Activated T-helper 1 cell treated with anti-CD3 and anti-CD28 coated beads, Interleukin-12 subunit alpha, Interleukin-12 subunit beta, Interleukin-2, Interleukin-4 antibody, amounts not matched to agents 30 ng/mL and 10 ng/mL and 1 ng/mL, durations not matched to agents 14 hours and 24 hours and 36 hours (primary cell): ENCODE measurements around the gene CTNND2. TPM values are rescaled to one million over a fixed set of nuclear protein-coding genes. Genes with fewer than 3 reads are reported as not detected.

Source experiments
- DNase-seq: peaks from one replicate; pipeline ENCODE4 v3.0.0; 2021; ENCODE audit warnings: low spot score
- H3K27ac Mint-ChIP-seq: one replicate; pipeline ENCODE4 v1.8.0; 2021; ENCODE audit warnings: mild to moderate bottlenecking, mixed read lengths
- H3K27me3 Mint-ChIP-seq: one replicate; pipeline ENCODE4 v1.8.0; 2022; ENCODE audit warnings: mild to moderate bottlenecking, moderate library complexity, mixed read lengths; ENCODE audit not compliant: insufficient read depth
- H3K36me3 Mint-ChIP-seq: one replicate; pipeline ENCODE4 v1.8.0; 2021; ENCODE audit warnings: low read depth, mixed read lengths
- H3K4me1 Mint-ChIP-seq: one replicate; pipeline ENCODE4 v1.8.0; 2021; ENCODE audit warnings: low read depth, mixed read lengths
- H3K4me3 Mint-ChIP-seq: one replicate; pipeline ENCODE4 v1.8.0; 2021; ENCODE audit warnings: mild to moderate bottlenecking, moderate library complexity, mixed read lengths
- H3K9me3 Mint-ChIP-seq: one replicate; pipeline ENCODE4 v1.8.0; 2021; ENCODE audit warnings: mixed read lengths
- intact Hi-C: fragments of 100-400 bp; cut with micrococcal nuclease; formaldehyde crosslinking; loops from one replicate; pipeline ENCODE4 v1.15.1; 2024
- total RNA-seq: library from RNA; stranded (reverse); gene quantifications from 2 replicates; pipeline ENCODE4 v1.2.3, GENCODE V29; 2022

Gene CTNND2
- total RNA-seq, 1 donor from 2014 or later, result not detected

DNA sequence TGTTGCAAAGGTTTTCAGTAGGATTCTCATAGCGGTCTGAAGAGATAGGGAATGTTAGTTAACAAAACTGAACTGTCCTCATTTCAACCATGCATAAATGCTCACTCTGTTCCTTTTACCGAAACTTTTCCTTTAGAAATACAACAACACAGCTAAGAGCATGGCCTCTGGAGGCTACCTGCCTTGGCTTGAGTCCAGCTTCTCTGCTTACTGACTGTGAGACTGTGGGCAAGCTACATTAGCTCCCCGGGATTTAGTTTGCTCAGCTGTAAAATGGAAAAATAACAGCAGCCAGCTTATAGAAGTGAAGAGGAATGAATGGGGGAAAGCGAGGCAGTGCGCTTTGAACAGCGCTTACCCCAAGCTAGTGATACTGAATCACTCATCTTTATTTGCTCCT is 635.4 kb downstream of the CTNND2 start:
- no peaks in the 10 kb centered on the region for H3K27me3 Mint-ChIP-seq
- intact Hi-C loops, result loop anchor here (5.0 kb wide), 1 partner anchor 753 kb away; no protein-coding TSS in a partner anchor
- H3K36me3 Mint-ChIP-seq, result no peaks in the 10 kb centered on the region
- no peaks in the 10 kb centered on the region for H3K9me3 Mint-ChIP-seq
- no peak overlapping the region for H3K4me3 Mint-ChIP-seq
- no peaks in the 10 kb centered on the region for H3K4me1 Mint-ChIP-seq
- DNase-seq, result no peak
- no peak overlapping the region for H3K27ac Mint-ChIP-seq

- no peak overlapping the region for H3K27ac Mint-ChIP-seq
- no peaks in the 10 kb centered on the region for H3K36me3 Mint-ChIP-seq
- H3K9me3 Mint-ChIP-seq, result no peaks in the 10 kb centered on the region
- H3K27me3 Mint-ChIP-seq, result no peaks in the 10 kb centered on the region
- DNase-seq, result no peak
- no peaks in the 10 kb centered on the region for H3K4me1 Mint-ChIP-seq
- intact Hi-C loops, result loop anchor here (5.0 kb wide), 1 partner anchor 756 kb away; no protein-coding TSS in a partner anchor
- H3K4me3 Mint-ChIP-seq, result no peak overlapping the region
Measured at GRCh38 chr5:11266331-11266730, 637.9 kb downstream of the CTNND2 start.

GRCh38 chr5:11261241-11261640 is 643.0 kb downstream of the CTNND2 start:
- Mint-ChIP-seq H3K36me3 (no peaks in the 10 kb centered on the region), H3K4me3 (no peak overlapping the region), H3K27ac (no peak overlapping the region), H3K4me1 (no peaks in the 10 kb centered on the region), H3K27me3 (no peaks in the 10 kb centered on the region), H3K9me3 (no peaks in the 10 kb centered on the region)
- no peak for DNase-seq
- intact Hi-C loops, result no loop called here

DNA sequence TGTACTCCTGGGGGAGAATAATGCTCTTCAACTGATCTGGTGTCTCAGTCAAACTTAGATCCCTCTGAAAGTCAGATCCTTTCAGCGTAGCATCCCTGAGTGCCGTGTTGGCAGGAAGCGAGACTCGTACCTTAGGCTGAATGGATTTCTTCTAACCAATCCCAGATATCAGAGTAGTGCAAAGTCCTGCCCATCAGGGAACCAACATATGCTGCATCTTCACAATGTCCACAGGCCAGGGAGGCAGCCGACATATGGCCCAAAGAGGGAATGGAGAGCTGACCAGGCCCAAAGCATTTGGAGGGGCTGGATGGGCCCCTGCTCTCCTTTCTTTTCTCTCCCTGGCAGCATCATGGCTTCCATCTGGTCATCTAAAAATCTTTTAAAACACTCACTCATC is 646.2 kb downstream of the CTNND2 start:
- DNase-seq, result no peak
- intact Hi-C loops, result no loop called here
- Mint-ChIP-seq H3K36me3 (no peaks in the 10 kb centered on the region), H3K4me1 (no peaks in the 10 kb centered on the region), H3K27ac (no peak overlapping the region), H3K27me3 (no peaks in the 10 kb centered on the region), H3K4me3 (no peak overlapping the region), H3K9me3 (no peaks in the 10 kb centered on the region)

DNA sequence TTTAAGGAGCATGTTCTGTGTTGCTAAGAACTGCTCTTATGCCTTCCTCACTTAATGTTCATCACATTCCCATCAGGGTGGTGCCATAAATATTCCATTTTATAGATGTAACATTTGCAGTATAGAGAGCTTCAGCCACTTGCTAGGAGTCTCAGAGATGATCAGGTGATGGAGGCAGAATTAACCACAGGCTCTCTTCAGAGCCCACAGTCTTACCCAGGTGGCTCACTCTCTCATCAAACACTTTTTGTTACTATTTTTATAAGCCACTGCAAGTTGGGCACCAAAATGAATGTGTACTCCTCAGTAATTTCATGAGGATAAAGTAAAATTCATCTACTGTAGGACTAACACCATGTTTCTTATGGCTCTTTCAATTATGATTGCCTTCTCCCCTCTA is 651.7 kb downstream of the CTNND2 start:
- DNase-seq, result no peak
- no peaks in the 10 kb centered on the region for H3K27me3 Mint-ChIP-seq
- intact Hi-C loops, result no loop called here
- no peaks in the 10 kb centered on the region for H3K36me3 Mint-ChIP-seq
- H3K4me3 Mint-ChIP-seq, result no peak overlapping the region
- no peaks in the 10 kb centered on the region for H3K9me3 Mint-ChIP-seq
- H3K27ac Mint-ChIP-seq, result no peak overlapping the region
- no peaks in the 10 kb centered on the region for H3K4me1 Mint-ChIP-seq

DNA sequence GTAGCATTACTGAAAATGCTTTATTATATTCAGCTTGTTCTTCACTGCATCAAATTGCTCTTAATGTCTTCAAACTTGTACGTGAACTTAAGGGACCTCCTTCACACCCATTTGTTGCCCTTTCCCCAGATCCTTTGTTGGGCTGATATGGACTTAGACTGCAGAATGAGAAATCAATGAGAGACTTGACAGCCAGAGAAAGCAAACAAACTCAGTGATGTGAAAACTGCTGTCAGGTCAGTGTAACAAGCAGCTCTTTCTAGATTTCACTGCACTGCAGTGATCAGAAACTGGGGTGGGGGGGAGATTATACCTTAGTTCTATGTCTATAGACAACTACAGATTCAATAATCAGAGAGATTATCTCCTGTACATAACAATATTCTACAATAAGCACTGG is 652.2 kb downstream of the CTNND2 start:
- Mint-ChIP-seq H3K27me3 (no peaks in the 10 kb centered on the region), H3K36me3 (no peaks in the 10 kb centered on the region), H3K4me3 (no peak overlapping the region), H3K9me3 (no peaks in the 10 kb centered on the region), H3K27ac (no peak overlapping the region), H3K4me1 (no peaks in the 10 kb centered on the region)
- DNase-seq, result no peak
- intact Hi-C loops, result no loop called here

DNA sequence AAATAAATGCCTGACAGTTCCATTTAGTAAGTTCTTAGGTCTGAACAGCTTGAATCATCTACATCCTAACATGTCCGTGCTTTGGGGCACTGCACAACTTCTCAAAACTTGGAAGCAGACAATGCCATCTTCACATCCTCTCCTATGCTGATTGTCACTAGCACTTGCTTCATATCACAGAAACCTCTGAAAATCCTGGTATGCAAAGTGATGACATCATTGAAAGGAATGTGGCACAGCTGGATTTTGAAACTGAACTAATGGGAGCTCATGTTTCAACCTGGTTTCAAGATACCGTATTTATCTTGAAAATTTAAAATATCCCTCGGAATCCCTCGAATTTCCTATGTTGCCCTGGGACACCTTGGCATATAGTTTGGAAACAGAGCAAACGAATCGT is 653.0 kb downstream of the CTNND2 start:
- no peak overlapping the region for H3K4me3 Mint-ChIP-seq
- H3K27me3 Mint-ChIP-seq, result no peaks in the 10 kb centered on the region
- DNase-seq, result no peak
- intact Hi-C loops, result no loop called here
- no peaks in the 10 kb centered on the region for H3K4me1 Mint-ChIP-seq
- no peaks in the 10 kb centered on the region for H3K36me3 Mint-ChIP-seq
- H3K27ac Mint-ChIP-seq, result no peak overlapping the region
- H3K9me3 Mint-ChIP-seq, result no peaks in the 10 kb centered on the region

- Mint-ChIP-seq H3K4me3 (no peak overlapping the region), H3K27me3 (no peaks in the 10 kb centered on the region), H3K27ac (no peak overlapping the region), H3K9me3 (no peaks in the 10 kb centered on the region), H3K36me3 (no peaks in the 10 kb centered on the region), H3K4me1 (no peaks in the 10 kb centered on the region)
- intact Hi-C loops, result no loop called here
- DNase-seq, result no peak
Measured at GRCh38 chr5:11248966-11249365, 655.3 kb downstream of the CTNND2 start.

DNA sequence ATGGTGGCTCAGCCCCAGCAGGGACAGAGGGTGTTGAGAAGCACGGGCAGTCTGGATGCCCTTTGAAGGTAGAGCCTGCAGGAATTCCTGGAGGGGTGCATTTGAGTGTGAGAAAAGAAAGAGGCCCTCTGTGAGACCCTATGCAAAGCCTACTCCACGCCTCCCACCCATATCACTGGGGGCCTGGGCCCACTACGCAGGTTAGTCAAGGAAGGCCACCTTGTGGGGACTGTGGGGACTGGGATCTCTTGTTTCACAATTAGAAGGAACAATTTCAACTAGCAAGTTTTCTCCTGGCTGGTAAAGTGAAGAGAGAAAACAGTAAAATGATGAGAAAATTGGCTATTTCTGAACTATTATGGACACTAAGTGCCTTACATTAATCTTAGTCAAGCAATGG is 657.0 kb downstream of the CTNND2 start:
- no peaks in the 10 kb centered on the region for H3K27me3 Mint-ChIP-seq
- DNase-seq, result no peak
- no peaks in the 10 kb centered on the region for H3K4me1 Mint-ChIP-seq
- no peak overlapping the region for H3K4me3 Mint-ChIP-seq
- intact Hi-C loops, result no loop called here
- H3K9me3 Mint-ChIP-seq, result no peaks in the 10 kb centered on the region
- no peaks in the 10 kb centered on the region for H3K36me3 Mint-ChIP-seq
- no peak overlapping the region for H3K27ac Mint-ChIP-seq

DNA sequence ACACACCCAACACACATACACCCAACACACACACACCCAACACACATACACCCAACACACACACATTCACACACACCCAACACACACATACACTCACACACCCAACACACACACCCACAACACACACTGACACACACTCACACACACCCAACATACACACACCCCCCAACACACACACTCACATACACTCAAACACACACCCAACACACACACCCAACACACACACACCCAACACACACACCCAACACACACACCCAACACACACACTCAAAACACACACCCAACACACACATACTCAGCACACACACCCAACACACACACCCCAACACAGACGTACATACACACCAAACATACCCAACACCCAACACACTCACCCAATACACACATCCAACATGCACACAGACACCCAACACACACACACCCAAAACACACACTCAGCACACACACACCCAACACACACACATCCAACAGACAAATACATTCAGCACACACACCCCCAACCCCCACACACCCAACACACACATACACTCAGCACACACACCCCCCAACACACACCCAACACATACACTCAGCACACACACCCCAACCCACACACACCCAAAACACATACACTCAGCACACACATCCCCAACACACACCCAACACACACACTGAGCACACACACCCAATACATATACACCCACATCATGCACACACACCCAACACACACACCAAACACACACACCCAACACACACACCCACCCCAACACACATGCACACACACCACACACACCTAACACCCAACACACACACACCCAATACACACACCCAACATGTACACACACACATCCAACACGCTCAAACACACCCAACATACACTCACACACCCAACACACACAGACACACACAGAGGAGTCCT is 663.7 kb downstream of the CTNND2 start:
- no peaks in the 10 kb centered on the region for H3K36me3 Mint-ChIP-seq
- peaks cover 11% of the 10 kb centered on the region for H3K9me3 Mint-ChIP-seq
- no peak overlapping the region for H3K4me3 Mint-ChIP-seq
- H3K27me3 Mint-ChIP-seq, result no peaks in the 10 kb centered on the region
- intact Hi-C loops, result no loop called here
- no peaks in the 10 kb centered on the region for H3K4me1 Mint-ChIP-seq
- no peak overlapping the region for H3K27ac Mint-ChIP-seq
- DNase-seq, result no peak

- peaks cover 11% of the 10 kb centered on the region for H3K9me3 Mint-ChIP-seq
- peaks cover 5% of the 10 kb centered on the region for H3K4me1 Mint-ChIP-seq
Measured at GRCh38 chr5:11239261-11240015, 664.8 kb downstream of the CTNND2 start.

DNA sequence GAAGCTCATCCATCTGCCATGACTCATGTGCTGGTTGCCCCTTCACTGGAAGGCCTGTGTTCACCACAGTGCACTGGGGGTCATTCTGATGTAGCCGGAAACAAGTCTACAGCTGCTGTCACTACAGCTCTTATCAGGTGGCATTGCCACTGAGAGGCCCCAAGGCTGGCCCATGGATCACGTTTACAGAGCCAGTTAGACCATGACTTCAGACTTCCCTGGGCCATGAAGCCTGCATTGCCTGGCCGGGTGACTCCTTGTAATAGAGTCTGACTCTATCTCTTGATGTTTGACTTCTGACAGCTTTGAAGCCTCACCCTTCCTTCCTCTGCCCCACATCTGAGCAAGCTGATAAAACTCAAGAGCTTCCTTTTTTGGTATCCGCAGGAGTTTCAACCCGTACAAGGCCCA is 669.7 kb downstream of the CTNND2 start:
- no peak overlapping the region for H3K4me3 Mint-ChIP-seq
- no peaks in the 10 kb centered on the region for H3K36me3 Mint-ChIP-seq
- H3K27ac Mint-ChIP-seq, result no peak overlapping the region
- peaks cover 10% of the 10 kb centered on the region for H3K4me1 Mint-ChIP-seq
- peaks cover 19% of the 10 kb centered on the region for H3K9me3 Mint-ChIP-seq
- intact Hi-C loops, result no loop called here
- DNase-seq, result no peak
- H3K27me3 Mint-ChIP-seq, result no peaks in the 10 kb centered on the region

More at GRCh38 chr5:11239261-11240015, 664.8 kb downstream of the CTNND2 start:
- no peaks in the 10 kb centered on the region for H3K36me3 Mint-ChIP-seq
- no peak overlapping the region for H3K27ac Mint-ChIP-seq
- no peaks in the 10 kb centered on the region for H3K27me3 Mint-ChIP-seq
- no peak for DNase-seq
- no peak overlapping the region for H3K4me3 Mint-ChIP-seq
- intact Hi-C loops, result no loop called here

GRCh38 chr5:11230890-11231289 is 673.4 kb downstream of the CTNND2 start:
- H3K4me3 Mint-ChIP-seq, result no peak overlapping the region
- H3K36me3 Mint-ChIP-seq, result no peaks in the 10 kb centered on the region
- H3K4me1 Mint-ChIP-seq, result peaks cover 10% of the 10 kb centered on the region
- intact Hi-C loops, result no loop called here
- no peak overlapping the region for H3K27ac Mint-ChIP-seq
- no peaks in the 10 kb centered on the region for H3K27me3 Mint-ChIP-seq
- H3K9me3 Mint-ChIP-seq, result peaks cover 19% of the 10 kb centered on the region
- DNase-seq, result no peak
